Bone marrow (tissue), 2 donors: Measurements from ENCODE around the gene PYGM.
"Not testable (repeated sequence)": the region's sequence is repeated elsewhere in the genome, so short reads cannot be mapped to it uniquely, and the experiment has no call there.

Experiments used
- DNase-seq, 2 donors: peaks; one replicate each; lab custom pipeline; 2025; lab: John Stamatoyannopoulos, UW

PYGM gene

DNA sequence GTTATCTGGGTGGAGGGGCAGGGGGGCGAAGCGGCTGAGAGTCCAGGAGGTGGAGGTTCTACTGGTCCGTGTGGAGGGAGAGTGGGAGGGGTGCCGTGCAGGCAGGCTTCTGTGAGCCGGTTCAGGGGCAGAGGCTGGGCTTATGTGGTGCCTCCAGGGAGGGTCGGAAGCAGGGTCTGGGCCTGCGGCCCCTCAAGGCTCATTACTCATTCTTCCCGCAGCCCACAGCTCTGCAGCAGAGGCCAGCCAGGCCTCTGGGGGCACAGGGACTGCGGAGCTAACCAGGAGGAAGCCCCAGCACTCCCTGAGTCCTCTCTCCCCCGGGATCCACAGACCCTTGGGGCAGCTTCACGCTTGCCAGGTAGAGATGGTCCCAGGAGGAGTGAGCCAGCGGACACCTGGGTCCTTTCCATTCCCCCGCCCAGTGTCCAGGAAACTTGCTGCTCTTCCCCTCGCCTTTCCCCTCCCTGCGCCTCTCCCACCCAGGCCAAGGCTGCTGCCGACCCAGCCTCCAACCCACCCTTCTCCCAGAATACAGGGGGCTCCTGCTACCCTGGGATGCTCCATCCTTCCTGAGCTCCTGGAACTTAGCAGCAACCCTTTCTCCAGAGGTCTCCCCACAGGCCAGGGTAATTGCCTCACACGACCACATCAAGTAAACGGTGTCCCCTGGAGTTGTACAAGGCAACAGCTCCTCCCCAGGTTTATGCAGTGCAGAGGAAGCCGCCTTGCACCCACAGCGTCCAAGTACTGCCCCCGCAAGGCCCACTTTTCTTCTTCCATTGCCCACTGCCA, 43.1 kb downstream of the PYGM start:
- DNase-seq = peak in 1 of 2 donors; percentile 16

DNA sequence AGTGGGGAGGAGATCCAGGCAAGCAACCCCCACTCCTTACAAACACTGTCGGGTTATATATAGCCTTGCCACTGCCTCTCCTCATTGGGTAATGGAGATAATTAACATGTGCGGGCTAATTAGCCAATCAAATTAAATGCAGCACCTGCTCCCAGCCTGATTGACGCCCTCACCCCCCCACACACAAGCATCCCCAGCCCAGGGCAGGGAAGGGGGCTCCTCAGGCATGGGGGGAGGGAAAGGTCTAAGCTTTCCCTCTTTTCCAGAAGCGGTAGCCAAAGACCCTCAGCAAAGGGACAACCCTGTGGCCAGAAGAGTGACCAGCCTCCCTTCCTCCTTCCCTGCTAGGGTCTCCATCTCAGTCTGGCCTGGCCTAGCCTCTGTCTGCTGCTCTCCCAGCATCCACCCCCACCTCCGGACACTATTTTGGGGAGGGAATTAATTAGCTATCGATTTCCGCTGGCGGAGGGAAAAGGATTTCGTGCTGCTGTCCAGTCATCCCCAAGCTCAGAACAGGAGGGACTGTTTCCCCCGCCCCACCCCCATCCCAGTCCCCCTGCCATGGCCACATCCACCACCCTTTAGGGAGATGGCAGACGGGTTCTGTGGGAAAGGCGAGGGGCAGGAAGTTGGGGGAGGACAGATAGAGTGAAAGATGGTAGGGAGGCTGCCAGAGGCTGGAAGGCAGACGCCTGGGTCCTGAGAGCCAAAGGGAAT, 43.9 kb downstream of the PYGM start:
- no peak for DNase-seq

DNA sequence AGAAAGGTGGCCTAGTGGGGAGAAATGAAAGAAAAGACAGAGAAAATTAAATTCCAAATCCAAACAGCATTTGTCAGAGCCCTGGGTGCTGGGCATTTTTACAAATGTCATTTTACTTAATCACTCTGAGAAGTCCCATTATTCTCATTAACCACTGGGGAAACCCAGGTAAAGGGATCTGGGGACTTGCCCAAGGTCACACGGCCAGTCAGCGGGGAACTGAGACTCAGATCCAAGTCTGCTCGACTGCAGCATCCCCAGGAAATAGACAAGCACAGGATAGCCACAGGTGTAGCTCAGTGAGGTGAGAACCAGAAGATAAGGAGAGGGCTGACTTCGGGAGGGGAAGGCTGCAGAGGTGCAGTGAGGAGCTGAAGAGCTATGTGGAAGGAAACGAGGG, 44.7 kb downstream of the PYGM start:
- no peak for DNase-seq

DNA sequence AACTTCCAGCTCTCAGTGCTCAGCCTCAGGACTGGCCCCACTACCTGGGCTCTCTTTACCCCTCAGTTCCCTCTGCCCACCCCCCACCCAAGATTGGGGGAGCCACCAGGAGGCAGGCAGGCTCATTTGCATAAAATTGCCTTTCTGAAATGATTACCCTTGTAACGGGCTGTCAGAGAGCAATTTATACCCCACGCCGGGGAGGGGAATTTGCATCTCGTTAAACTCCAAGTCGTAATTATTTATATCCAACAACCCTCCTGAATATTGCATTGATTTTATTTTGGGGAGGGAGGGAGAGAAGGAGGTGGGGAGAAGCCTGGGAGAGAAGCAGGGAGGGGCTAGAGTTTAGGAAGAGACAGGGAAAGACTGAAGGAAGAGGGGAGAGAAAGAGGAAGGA, 45.1 kb downstream of the PYGM start:
- no peak for DNase-seq

DNA sequence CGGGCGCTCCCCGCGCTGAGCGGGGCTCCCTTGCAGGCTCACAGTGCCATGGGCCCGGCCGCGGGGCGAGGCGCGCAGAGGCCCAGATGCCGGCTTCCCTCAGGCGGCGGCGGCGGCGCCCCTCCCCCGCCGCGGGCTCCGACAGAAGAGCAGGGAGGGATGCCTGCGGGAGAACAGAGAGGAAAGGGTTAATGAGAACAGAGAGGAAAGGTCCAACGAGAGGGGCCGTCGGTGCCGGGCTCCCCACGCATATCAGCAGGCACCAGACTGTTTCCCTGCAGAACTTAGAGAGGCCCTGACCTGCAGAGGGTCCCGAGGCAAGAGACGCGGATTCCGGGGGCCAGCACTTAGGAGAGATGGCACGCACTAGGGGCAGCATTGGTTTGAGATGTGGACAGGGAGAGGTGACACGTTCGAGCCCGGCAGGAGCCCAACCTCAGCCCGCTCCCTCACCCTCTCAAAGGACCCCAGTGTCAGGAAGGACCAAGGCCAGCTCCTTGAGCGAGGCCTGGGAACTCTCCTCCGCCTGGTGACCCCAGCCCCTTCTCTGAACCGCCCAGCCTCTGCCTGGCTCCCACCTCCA, 45.9 kb downstream of the PYGM start:
- DNase-seq = no peak

DNA sequence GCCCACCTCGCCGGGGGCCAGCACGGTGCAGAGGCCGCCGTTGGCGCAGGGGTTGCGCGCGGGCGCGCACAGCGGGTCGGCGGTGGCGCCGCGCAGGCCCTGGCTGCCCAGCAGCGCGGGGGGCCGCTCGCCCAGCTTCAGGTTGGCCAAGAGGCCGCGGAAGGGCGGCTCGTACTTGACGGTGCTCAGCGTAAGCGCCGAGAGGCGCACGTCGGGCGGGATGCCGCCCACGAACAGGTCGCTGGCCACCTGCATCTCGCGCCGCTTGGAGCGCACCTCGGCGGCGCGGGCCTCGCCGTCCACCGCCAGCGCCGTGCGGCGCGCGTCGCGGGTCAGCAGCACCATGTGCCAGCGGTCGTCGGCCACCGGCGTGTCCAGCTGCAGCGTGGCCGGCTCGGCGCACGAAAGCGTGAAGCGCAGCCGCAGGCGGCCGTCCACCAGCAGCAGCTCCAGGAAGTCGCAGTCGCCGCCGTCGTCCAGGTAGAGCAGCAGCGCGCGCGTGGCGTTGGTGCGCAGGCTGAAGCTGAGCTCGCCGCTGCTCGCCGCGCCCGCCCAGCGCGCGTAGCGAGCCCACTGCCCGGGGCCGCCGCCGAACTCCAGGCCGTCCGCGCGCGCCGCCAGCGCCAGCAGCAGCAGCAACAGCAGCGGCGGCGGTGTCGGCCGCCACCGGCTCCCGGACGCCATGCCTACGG, 46.6 kb downstream of the PYGM start:
- DNase-seq = no peak

DNA sequence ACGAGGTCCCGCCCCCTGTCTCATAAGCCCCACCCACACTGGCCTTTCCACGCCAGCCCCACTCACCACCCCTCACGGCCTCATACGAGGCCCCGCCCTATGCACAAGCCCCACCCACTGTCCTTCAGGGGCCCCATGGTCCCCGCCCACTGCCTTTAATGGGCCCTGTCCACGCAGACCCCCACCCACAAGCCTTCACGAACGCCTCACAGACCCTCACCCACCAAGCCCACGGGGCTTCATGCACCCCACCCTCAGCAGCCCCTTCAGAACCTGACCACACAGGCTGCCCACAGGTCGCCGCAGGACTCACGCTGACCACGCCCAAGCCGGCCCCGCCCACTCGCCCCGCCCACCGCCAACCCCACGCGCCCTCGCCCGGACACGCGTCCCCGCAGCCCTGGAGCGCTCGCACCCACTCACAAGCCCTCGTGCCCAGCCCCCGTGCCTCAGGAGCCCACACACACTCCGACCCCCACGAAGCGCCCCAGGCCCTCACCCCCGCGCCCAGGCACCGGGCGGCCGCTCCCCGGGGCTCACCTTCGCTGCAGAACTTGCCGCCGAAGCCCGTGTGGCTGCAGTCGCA, 47.3 kb downstream of the PYGM start:
- DNase-seq = no peak

DNA sequence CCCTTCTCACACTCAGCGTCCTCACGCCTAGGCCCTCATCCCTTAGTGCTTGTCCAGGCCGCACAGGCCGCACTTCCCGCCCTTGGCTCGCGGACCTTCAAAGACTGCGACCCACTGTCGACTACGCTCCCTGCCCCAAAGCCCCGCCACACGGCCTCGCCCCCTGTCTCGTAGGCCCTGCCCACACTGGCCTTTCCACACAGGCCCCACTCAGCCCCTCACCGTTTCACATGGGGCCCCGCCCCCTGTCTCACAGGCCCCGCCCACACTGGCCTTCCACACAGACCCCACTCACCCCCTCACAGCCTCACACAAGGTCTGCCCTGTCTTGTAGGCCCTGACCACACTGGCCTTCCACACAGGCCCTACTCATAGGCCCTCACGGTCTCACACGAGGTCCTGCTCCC, 47.8 kb downstream of the PYGM start:
- DNase-seq = no peak

DNA sequence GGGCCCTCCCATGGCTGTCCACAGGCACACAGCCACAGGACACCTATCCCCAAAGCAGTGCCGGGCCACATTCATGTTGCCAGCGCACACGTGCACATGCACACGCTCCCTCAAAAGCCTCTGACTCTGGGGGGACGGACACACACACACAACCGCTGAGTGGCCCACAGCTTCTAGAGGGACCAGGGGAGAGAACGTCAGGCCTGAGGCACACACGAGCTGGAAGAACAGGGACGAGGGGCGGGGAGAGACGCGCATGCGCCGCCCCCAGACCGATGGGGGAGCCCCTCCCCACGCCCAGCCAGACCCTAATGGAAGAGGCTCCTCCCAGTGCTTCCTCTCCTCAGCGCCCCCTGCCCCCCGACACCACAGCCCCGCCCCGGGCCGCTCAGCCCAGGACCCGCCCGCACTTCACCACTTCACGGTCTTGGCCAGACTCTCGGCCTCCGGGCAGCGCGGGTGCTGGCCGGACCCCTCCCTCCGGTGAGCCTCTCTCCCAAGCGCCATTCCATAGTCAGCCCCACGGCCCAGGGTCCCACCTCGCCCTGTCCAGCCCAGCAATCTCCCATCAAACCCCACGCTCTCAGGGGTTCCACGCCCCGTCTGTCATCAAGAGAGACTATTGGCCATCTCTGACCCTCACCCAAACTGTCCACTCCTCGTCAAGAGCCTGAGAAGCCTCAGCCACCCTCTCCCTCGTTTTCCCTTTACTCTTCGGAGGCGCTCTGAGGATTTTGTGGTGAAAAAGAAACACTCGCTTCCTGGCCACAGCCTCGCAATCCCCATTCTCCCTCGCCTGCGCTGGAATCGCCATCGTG, 48.4 kb downstream of the PYGM start:
- no peak for DNase-seq

DNA sequence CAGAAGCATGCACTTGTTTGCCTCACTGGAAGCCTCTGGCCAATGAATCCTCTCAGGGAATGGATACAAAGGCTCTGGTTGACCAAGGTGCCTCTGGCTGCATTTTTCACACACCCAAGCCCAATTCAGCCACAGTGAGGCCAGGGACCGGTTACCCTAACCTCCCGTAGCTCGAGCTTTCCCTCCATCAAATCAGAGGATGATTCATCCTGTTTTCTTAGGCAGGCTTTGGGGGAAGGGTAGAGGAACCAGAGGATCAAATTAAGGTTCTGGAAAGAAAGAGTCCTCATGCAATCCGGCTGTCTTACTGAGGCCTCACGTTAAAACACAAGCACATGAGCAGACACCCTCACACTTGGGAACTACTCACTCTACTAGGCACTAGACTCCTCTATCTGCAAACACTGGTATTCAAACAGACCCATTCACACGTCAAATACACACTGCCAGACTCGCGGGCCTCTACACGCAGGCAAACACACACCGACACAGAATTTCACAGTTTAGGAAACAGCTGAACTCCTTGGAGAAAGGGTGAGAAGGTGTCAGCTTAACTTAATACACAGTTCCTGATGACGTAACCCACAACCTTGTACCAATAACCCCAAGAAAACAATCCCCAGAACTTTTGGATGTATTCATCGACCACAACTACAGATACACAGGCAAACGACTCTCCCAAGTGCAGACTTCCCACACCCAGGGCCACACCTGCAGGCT, 49.2 kb downstream of the PYGM start:
- DNase-seq = no peak

DNA sequence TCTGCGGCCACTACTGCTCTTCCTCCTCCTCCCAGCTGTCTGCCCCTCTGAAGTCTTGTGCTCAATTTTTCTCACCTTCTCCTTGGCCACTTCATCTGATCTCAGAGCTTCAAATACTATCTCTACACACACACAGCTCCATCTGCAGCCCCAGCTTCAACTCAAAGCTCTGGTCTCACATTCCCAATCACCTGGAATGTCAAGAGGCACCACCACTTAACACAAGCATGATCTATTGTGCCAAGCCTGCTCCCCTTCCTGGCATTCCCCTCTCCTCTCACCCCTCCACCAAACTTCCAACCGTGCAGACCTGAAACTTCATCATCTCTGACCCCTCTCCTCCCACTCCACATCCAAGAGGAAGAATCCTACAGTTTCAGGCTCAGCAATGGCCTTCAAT, 54.3 kb downstream of the PYGM start:
- DNase-seq = no peak

DNA sequence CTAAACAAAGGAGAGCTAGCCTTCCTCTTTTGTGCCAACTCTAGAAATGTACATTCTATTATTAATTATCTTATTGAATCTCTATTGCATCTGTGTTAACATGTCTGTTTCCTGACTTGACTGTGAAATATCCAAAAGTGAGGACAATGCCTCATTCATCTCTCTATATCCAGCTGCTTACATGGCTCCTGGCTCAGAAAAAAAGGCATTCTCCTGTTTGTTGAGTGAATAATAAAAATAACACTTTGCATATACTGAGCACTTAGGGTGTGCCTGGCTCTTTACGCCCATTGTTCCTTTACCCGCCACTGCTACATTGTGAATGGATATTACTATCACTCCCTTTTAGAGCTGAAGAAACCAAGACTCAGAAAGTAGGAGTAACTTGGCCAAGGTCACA, 56.7 kb downstream of the PYGM start:
- no peak for DNase-seq

DNA sequence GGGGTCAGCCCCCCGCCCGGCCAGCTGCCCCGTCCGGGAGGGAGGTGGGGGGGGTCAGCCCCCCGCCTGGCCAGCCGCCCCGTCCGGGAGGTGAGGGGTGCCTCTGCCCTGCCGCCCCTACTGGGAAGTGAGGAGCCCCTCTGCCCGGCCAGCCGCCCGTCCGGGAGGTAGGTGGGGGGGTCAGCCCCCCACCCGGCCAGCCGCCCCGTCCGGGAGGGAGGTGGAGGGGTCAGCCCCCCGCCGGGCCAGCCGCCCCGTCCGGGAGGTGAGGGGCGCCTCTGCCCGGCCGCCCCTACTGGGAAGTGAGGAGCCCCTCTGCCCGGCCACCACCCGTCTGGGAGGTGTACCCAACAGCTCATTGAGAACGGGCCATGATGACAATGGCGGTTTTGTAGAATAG, 57.8 kb downstream of the PYGM start:
- DNase-seq = not testable (repeated sequence)

DNA sequence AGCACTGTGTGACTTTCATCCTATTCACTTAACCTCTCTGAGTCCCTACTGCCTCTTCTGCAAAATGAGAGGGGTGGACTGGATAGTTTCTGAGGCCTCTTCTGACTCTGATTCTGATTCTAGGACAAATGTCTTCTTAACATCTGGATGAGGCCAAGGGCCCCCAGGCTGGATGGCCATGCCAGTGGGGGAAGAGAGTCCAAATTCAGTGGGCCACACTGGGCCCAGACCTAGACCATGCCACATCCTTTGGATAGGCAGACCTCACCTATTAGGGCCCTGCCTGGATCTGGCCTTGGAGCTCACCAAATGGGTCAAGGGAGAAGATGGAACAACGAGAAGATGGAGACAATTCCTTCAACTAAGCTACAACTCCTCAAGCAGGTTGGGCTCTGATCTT, 61.3 kb downstream of the PYGM start:
- no peak for DNase-seq

DNA sequence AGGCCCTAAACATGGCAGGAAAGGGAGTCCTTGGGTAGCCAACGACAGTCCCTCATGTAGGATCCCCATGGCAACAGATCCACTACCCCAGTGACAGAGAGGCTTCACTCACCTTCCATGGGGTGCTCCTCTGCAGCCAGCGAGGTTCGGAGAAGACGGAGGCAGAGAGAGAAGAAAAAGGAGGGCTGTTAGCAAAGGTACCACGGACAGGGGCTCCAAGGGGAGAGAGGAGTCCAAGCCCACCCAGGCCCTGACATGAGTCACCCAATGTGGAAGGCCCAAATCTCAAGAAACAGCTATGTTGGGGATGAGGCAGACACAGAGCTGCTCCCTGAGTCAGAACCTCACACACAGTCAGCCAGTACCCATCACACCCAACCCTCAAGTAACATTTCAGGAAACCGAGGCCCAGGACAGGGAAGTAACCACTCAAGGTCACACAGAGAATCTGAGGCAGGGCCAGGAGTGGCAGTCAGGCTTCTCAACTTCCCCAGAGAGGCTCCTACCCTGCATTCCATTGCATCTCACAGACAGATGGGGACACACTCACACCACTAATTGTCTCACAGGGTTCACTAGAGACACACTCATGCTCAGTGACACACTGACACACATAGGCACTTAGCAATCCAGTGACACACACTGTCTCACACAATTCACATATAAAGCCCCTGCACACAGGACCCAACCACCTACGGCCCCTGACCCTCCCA, 62.0 kb downstream of the PYGM start:
- no peak for DNase-seq
